Mesothelial cell of epicardium (in vitro differentiated cells): Measurements from ENCODE around the gene SET. TPM values are rescaled to one million over a fixed set of nuclear protein-coding genes. Genes with fewer than 3 reads are reported as not detected.
A peak's percentile ranks its signal among the peaks of the same experiment; 100 is the strongest.

Experiments used
- DNase-seq, 2 experiments: peaks; one replicate each; pipeline ENCODE4 v3.0.0; 2021; ENCODE audit warnings: low spot score in 2 of 2; ENCODE audit not compliant: unreplicated experiment in 2 of 2
- H3K27ac Mint-ChIP-seq: 2 replicates; pipeline ENCODE4 v1.8.0; 2021; ENCODE audit warnings: mixed read lengths
- H3K27me3 Mint-ChIP-seq: 2 replicates; pipeline ENCODE4 v1.8.0; 2021; ENCODE audit warnings: low read depth, mixed read lengths
- H3K36me3 Mint-ChIP-seq: 2 replicates; pipeline ENCODE4 v1.8.0; 2021; ENCODE audit warnings: mixed read lengths
- H3K4me1 Mint-ChIP-seq: 2 replicates; pipeline ENCODE4 v1.8.0; 2021; ENCODE audit warnings: mixed read lengths
- H3K4me3 Mint-ChIP-seq: 2 replicates; pipeline ENCODE4 v1.8.0; 2021; ENCODE audit warnings: mild to moderate bottlenecking, moderate library complexity, mixed read lengths
- H3K9me3 Mint-ChIP-seq: 2 replicates; pipeline ENCODE4 v1.8.0; 2021; ENCODE audit warnings: mixed read lengths
- CTCF ChIP-seq: fragments of 200-600 bp; sonication (generic); IDR thresholded peaks from one replicate; pipeline ENCODE4 v1.5.0; 2021; ENCODE audit warnings: antibody characterized with exemption; ENCODE audit not compliant: unreplicated experiment
- total RNA-seq: library from RNA; stranded (reverse); gene quantifications from 3 replicates; pipeline ENCODE4 v1.2.1, GENCODE V29; 2021

SET gene
- total RNA-seq, 1 donor from 2014 or later, result 471 TPM

DNA sequence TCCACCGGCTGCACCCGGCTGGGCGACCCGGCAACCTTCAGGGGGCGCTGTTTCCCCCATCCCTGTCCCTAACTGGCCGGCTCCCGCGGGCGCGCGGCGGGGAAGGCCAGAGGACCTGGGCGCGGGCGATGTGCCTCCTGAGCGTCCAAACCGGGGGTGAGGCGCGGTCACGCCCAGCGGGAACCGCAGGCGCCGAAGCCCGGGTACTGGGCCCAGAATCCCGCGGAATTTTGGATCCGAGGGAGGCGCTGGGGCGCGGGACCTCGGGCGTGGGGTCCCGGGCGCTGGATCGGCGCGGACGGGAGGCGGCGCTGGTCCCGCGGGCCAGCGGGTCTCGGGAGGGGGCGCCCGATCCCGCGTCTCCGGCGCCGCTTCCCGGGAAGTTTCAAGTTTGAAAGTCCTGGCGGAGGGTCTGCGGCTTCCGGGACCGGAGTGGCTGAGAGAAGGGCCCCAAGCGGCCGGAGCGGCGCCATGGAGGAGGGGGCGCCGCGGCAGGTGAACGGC, 13.5 kb downstream of the SET start, which contains the start of gene PKN3:
TSS of gene PKN3 (plus strand) at position 59 of the 504 bp plus-strand sequence. CDS start at position 472, 413 bp downstream.
- H3K4me1 Mint-ChIP-seq, result peaks cover 5% of the 10 kb centered on the region
- peak; percentile 85 to 96 for DNase-seq
- TF ChIP-seq CTCF, result peak; percentile 94
- no peaks in the 10 kb centered on the region for H3K27me3 Mint-ChIP-seq
- H3K36me3 Mint-ChIP-seq, result no peaks in the 10 kb centered on the region
- H3K9me3 Mint-ChIP-seq, result no peaks in the 10 kb centered on the region
- peak within 1 kb of the TSS; percentile 69 for H3K27ac Mint-ChIP-seq
- H3K4me3 Mint-ChIP-seq, result peak within 1 kb of the TSS; percentile 78

DNA sequence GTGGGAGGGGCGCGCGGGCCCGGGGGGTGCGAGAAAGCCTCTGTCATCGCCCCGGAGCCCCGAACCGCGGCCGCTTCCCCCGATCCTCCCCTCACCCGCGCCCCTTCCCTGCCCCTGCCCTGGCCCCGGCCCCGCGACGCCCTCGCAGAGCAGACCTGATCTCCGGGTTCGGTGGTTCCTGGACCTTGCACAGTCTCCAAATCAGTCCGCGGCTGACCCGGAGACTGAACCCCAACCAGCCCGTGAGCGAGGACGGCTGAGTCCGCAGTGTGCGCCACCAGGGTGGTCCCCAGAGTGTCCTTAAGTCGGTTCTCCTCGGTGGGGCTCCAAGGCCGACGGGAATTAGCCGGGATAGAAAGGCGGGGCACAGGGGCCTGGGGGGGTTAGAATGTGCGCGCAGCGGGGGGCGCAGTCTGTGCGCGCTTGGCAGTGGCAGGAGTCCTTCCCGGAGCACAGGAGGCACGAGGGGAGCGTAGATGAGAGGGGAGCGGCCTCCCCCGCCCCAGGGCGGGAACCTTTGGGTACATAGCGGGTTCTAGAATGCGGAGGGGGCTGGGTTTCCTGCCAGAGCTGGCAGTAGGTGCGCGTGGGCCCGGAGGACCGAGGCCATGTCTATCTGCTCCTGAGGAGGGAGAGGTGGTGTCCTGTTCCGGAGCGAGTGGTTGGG, 14.1 kb downstream of the SET start:
- no peaks in the 10 kb centered on the region for H3K9me3 Mint-ChIP-seq
- H3K27ac Mint-ChIP-seq, result peak overlapping the region; percentile 61
- DNase-seq, result no peak

DNA sequence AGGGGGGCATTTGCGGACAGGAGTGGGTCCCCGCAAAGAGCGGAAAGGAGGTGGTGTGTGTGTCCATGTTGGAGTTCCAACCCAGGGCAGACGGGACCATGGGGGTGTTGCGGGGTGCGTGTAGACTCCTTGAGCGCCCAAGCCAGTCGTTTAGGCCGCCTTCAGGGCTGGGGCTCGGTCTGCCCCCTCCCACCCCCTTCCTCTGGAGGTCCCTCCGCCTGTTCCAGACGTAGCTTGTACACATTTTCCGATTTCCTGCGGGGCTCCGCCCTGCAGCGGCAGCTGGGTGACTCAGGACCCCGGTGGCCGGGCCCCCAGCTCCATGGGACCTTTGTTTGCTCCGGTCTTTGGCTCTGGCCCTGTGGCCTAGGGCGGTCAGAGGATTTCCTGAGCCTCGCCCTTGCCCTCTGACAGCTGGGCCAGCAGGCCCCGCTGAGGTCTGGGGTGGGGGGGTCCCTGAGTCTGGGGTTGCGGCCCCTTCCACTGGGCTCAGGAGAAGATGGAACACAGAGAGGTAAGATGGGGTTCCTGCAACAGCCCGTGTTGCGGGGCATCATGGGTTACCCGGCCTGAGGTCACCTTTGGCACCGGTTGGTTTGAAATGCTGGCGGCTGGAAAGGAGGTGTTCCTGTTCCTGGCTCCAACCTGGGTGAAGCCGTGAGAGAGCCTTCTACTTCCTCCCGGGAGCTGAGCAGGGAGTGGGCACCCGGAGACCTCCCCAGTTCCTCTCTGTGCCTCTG, 14.8 kb downstream of the SET start:
- H3K27ac Mint-ChIP-seq, result no peak overlapping the region
- no peak for TF ChIP-seq CTCF
- H3K36me3 Mint-ChIP-seq, result no peaks in the 10 kb centered on the region
- no peaks in the 10 kb centered on the region for H3K9me3 Mint-ChIP-seq
- H3K27me3 Mint-ChIP-seq, result no peaks in the 10 kb centered on the region
- H3K4me3 Mint-ChIP-seq, result peak overlapping the region; percentile 78
- no peak for DNase-seq
- peaks cover 5% of the 10 kb centered on the region for H3K4me1 Mint-ChIP-seq

More for the DNA sequence above, 14.1 kb downstream of the SET start:
- peaks cover 5% of the 10 kb centered on the region for H3K4me1 Mint-ChIP-seq
- no peaks in the 10 kb centered on the region for H3K36me3 Mint-ChIP-seq
- peak overlapping the region; percentile 78 for H3K4me3 Mint-ChIP-seq
- no peak for TF ChIP-seq CTCF
- no peaks in the 10 kb centered on the region for H3K27me3 Mint-ChIP-seq

DNA sequence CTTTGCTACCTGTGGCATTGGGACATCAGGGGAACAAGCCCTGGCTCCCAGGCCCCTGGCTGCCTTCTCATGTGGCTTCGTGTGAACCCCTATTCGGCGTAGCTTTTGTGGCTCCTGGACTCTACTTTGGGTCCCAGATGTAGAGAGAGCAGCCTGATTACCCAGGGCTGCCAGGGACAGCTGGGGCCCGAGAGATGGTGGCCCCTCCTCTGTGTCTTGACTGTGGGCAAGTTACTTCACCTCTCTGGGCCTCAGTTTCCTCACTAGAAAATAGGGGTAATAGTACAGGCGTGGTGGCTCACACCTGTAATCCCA, 15.3 kb downstream of the SET start:
- no peak for DNase-seq
- Mint-ChIP-seq H3K4me3 (peak overlapping the region; percentile 78), H3K4me1 (peaks cover 5% of the 10 kb centered on the region), H3K36me3 (no peaks in the 10 kb centered on the region), H3K27ac (no peak overlapping the region), H3K27me3 (no peaks in the 10 kb centered on the region), H3K9me3 (no peaks in the 10 kb centered on the region)
- TF ChIP-seq CTCF, result no peak

DNA sequence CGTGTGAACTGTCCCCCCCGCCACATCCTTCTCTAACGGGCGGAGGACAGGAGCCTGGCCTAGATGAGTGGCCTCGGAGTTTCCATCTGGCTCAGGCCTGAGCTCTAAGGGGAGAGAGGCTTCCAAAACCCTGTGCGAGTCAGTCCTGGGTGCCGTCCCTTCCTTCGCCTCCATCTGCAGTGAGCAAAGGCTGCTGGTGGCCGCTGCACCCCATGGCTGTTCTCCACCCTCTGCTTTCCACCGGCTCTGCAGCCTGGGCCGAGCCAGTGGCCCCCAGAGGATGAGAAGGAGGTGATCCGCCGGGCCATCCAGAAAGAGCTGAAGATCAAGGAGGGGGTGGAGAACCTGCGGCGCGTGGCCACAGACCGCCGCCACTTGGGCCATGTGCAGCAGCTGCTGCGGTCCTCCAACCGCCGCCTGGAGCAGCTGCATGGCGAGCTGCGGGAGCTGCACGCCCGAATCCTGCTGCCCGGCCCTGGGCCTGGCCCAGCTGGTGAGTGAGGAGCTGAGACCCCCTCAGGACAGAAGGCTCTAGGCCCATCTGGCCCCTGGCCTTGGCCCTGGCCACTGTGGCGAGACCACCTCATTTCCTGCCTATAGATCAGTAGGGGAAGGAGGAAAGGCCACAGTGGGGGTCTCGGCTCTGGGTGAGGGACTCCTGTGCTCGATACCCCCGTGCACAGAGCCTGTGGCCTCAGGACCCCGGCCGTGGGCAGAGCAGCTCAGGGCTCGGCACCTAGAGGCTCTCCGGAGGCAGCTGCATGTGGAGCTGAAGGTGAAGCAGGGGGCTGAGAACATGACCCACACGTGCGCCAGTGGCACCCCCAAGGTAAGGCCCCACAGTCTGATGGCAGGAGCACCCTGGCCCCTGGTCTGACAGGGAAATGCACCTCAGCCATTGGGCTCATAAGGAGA, 16.3 kb downstream of the SET start:
- no peak for DNase-seq
- H3K27me3 Mint-ChIP-seq, result no peaks in the 10 kb centered on the region
- H3K36me3 Mint-ChIP-seq, result no peaks in the 10 kb centered on the region
- H3K4me3 Mint-ChIP-seq, result no peak overlapping the region
- H3K27ac Mint-ChIP-seq, result no peak overlapping the region
- no peaks in the 10 kb centered on the region for H3K9me3 Mint-ChIP-seq
- TF ChIP-seq CTCF, result no peak
- H3K4me1 Mint-ChIP-seq, result peaks cover 5% of the 10 kb centered on the region
